Activated T-cell treated with anti-CD3 and anti-CD28 coated beads for 1 hour (primary cell): ENCODE measurements around the gene ANKRD39.

Source experiments
- DNase-seq: peaks from one replicate; pipeline ENCODE4 v3.0.0-alpha.2; 2020; ENCODE audit warnings: low read depth

The ANKRD39 gene

GRCh38 chr2:96887493-96888012, 29.7 kb upstream of the ANKRD39 start:
- no peak for DNase-seq

- DNase-seq, result no peak
These were observed 27.9 kb upstream of the ANKRD39 start for GRCh38 chr2:96885432-96886347.

GRCh38 chr2:96884299-96885094, 26.7 kb upstream of the ANKRD39 start:
- DNase-seq, result no peak

GRCh38 chr2:96883306-96883705, 25.5 kb upstream of the ANKRD39 start:
- DNase-seq, result no peak

GRCh38 chr2:96882906-96883305, 25.1 kb upstream of the ANKRD39 start:
- no peak for DNase-seq

GRCh38 chr2:96882230-96882629, 24.4 kb upstream of the ANKRD39 start:
- DNase-seq, result no peak

GRCh38 chr2:96881349-96882195, 23.8 kb upstream of the ANKRD39 start:
- no peak for DNase-seq

- no peak for DNase-seq
These were observed 23.1 kb upstream of the ANKRD39 start for GRCh38 chr2:96880891-96881273.

- no peak for DNase-seq
These were observed 21.8 kb upstream of the ANKRD39 start for GRCh38 chr2:96879545-96880040.

- DNase-seq, result no peak
These were observed 21.2 kb upstream of the ANKRD39 start for GRCh38 chr2:96878796-96879544.

- DNase-seq, result no peak
These were observed 20.4 kb upstream of the ANKRD39 start for GRCh38 chr2:96878171-96878570.

- no peak for DNase-seq
These were observed 19.8 kb upstream of the ANKRD39 start for GRCh38 chr2:96877631-96878092.

- no peak for DNase-seq
These were observed 19.2 kb upstream of the ANKRD39 start for GRCh38 chr2:96877042-96877451.

GRCh38 chr2:96876269-96877041, 18.6 kb upstream of the ANKRD39 start:
- no peak for DNase-seq

GRCh38 chr2:96875498-96876268, 17.9 kb upstream of the ANKRD39 start:
- DNase-seq, result no peak

GRCh38 chr2:96874198-96874831, 16.5 kb upstream of the ANKRD39 start:
- DNase-seq, result no peak

GRCh38 chr2:96873651-96874096, 15.9 kb upstream of the ANKRD39 start:
- DNase-seq, result no peak

- DNase-seq, result no peak
These were observed 15.0 kb upstream of the ANKRD39 start for GRCh38 chr2:96872591-96873349.
